Osteoblast (primary cell): ENCODE results near the gene RNF14. TPM values are rescaled to one million over a fixed set of nuclear protein-coding genes. Genes with fewer than 3 reads are reported as not detected.
"Not testable (repeated sequence)": the region's sequence is repeated elsewhere in the genome, so short reads cannot be mapped to it uniquely, and the experiment has no call there.

ENCODE experiments used
- DNase-seq: peaks from one replicate; pipeline ENCODE4 v3.0.0; 2011; ENCODE audit warnings: low spot score, mixed read lengths; ENCODE audit not compliant: insufficient read length; ENCODE audit errors: missing footprints
- H2AFZ ChIP-seq: 2 replicates; pipeline ENCODE4 v1.6.0; 2011; ENCODE audit warnings: mild to moderate bottlenecking, low read length
- H3K27ac ChIP-seq: 2 replicates; pipeline ENCODE4 v1.5.1; 2011; ENCODE audit warnings: mild to moderate bottlenecking, low read depth, low read length, moderate library complexity
- H3K27me3 ChIP-seq: 2 replicates; pipeline ENCODE4 v1.6.0; 2012; ENCODE audit warnings: mild to moderate bottlenecking, control low read depth, inconsistent platforms, low read length, moderate library complexity; ENCODE audit not compliant: insufficient read depth
- H3K36me3 ChIP-seq: 2 replicates; pipeline ENCODE4 v1.5.1; 2011; ENCODE audit warnings: mild to moderate bottlenecking, low read length, control low read depth, moderate library complexity; ENCODE audit not compliant: insufficient read depth
- H3K4me1 ChIP-seq: 2 replicates; pipeline ENCODE4 v1.5.1; 2011; ENCODE audit warnings: mild to moderate bottlenecking, low read length, control low read depth, moderate library complexity; ENCODE audit not compliant: insufficient read depth
- H3K4me2 ChIP-seq: 2 replicates; pipeline ENCODE4 v1.6.0; 2011; ENCODE audit warnings: mild to moderate bottlenecking, low read length; ENCODE audit not compliant: insufficient read depth
- H3K4me3 ChIP-seq: fragments of 200-600 bp; sonication (generic); 3 replicates; pipeline ENCODE4 v1.5.1; 2012; ENCODE audit warnings: mild to moderate bottlenecking, low read length, inconsistent platforms; ENCODE audit not compliant: insufficient read depth
- H3K79me2 ChIP-seq: 2 replicates; pipeline ENCODE4 v1.6.0; 2012; ENCODE audit warnings: mild to moderate bottlenecking, low read length, control low read depth, inconsistent platforms; ENCODE audit not compliant: insufficient read depth
- H3K9me3 ChIP-seq: 2 replicates; pipeline ENCODE4 v1.5.1; 2011; ENCODE audit warnings: low read depth, low read length, control low read depth
- H4K20me1 ChIP-seq: 2 replicates; pipeline ENCODE4 v1.6.0; 2012; ENCODE audit warnings: mild to moderate bottlenecking, low read length, control low read depth; ENCODE audit not compliant: insufficient read depth
- CTCF ChIP-seq: IDR thresholded peaks from 2 replicates; pipeline ENCODE4 v1.5.1; 2011; ENCODE audit warnings: mild to moderate bottlenecking, low read depth, low read length, moderate library complexity; ENCODE audit errors: extremely low read depth
- total RNA-seq: library from RNA; depleted of rRNA; stranded (reverse); fragments of >200 nt; gene quantifications from 2 replicates; pipeline ENCODE4 v1.2.3, GENCODE V29; 2012

Gene RNF14
- total RNA-seq: 69.0 and 90.8 TPM in 2 replicates

- H3K4me3 ChIP-seq: peak within 1 kb of the TSS; percentile 83
- peaks cover 34% of the 10 kb centered on the region for H3K79me2 ChIP-seq
- H3K27ac ChIP-seq: peak within 1 kb of the TSS; percentile 94
- no peaks in the 10 kb centered on the region for H3K27me3 ChIP-seq
- DNase-seq: peak; percentile 98
- H2AFZ ChIP-seq: peak within 1 kb of the TSS; percentile 97
- TF ChIP-seq CTCF: peak; percentile 86
- H4K20me1 ChIP-seq: peaks cover 8% of the 10 kb centered on the region
- H3K9me3 ChIP-seq: no peaks in the 10 kb centered on the region
- H3K4me1 ChIP-seq: peaks cover 26% of the 10 kb centered on the region
- peak within 1 kb of the TSS; percentile 92 for H3K4me2 ChIP-seq
- peaks cover 14% of the 10 kb centered on the region for H3K36me3 ChIP-seq
These were observed at the start of gene RNF14 for GRCh38 chr5:141968914-141969608. RNF14 (plus strand) TSS chr5:141969105; CDS start chr5:141973589, 4,484 bp downstream.

- H3K4me3 ChIP-seq: no peak overlapping the region
- no peak overlapping the region for H2AFZ ChIP-seq
- H4K20me1 ChIP-seq: peaks cover 4% of the 10 kb centered on the region
- peaks cover 21% of the 10 kb centered on the region for H3K27me3 ChIP-seq
- H3K36me3 ChIP-seq: no peaks in the 10 kb centered on the region
- DNase-seq: no peak
- H3K9me3 ChIP-seq: no peaks in the 10 kb centered on the region
- H3K79me2 ChIP-seq: peaks cover 8% of the 10 kb centered on the region
- no peak for TF ChIP-seq CTCF
- no peak overlapping the region for H3K27ac ChIP-seq
- H3K4me1 ChIP-seq: peaks cover 13% of the 10 kb centered on the region
- H3K4me2 ChIP-seq: no peak overlapping the region
These were observed 49.4 kb upstream of the RNF14 start for GRCh38 chr5:141919218-141920119.

- Histone ChIP-seq H3K79me2 (peaks cover 14% of the 10 kb centered on the region), H2AFZ (no peak overlapping the region), H3K4me3 (no peak overlapping the region), H3K4me2 (no peak overlapping the region), H3K27me3 (peaks cover 15% of the 10 kb centered on the region), H3K27ac (no peak overlapping the region), H3K4me1 (peaks cover 14% of the 10 kb centered on the region), H4K20me1 (peaks cover 10% of the 10 kb centered on the region), H3K36me3 (peaks cover 4% of the 10 kb centered on the region), H3K9me3 (no peaks in the 10 kb centered on the region)
- no peak for DNase-seq
- no peak for TF ChIP-seq CTCF
These were observed 48.1 kb upstream of the RNF14 start for GRCh38 chr5:141920771-141921170.

GRCh38 chr5:141922827-141923447 lies 46.0 kb upstream of the RNF14 start:
- Histone ChIP-seq H2AFZ (peak overlapping the region; percentile 92), H3K4me1 (peaks cover 14% of the 10 kb centered on the region), H3K4me3 (peak overlapping the region; percentile 90), H3K4me2 (peak overlapping the region; percentile 99), H3K36me3 (peaks cover 25% of the 10 kb centered on the region), H3K79me2 (peaks cover 21% of the 10 kb centered on the region), H4K20me1 (peaks cover 10% of the 10 kb centered on the region), H3K27ac (peak overlapping the region; percentile 94)
- H3K9me3 ChIP-seq, DNase-seq, H3K27me3 ChIP-seq: not testable (repeated sequence)
